Measurements from ENCODE around the gene AKAP6.

Gene AKAP6

GRCh38 chr14:32709027-32709426 is 379.9 kb downstream of the AKAP6 start:
- DNase-seq (ENCODE audit: low read depth) = no peak

GRCh38 chr14:32710231-32710671 is 381.2 kb downstream of the AKAP6 start:
- no peak for DNase-seq (ENCODE audit: low read depth)

GRCh38 chr14:32710731-32711680 is 381.9 kb downstream of the AKAP6 start:
- DNase-seq (ENCODE audit: low read depth) = no peak

- no peak for DNase-seq (ENCODE audit: low read depth)
Observed at GRCh38 chr14:32713856-32714255, 384.8 kb downstream of the AKAP6 start.

GRCh38 chr14:32719601-32720000 is 390.5 kb downstream of the AKAP6 start:
- no peak for DNase-seq (ENCODE audit: low read depth)

- no peak for DNase-seq (ENCODE audit: low read depth)
Observed at GRCh38 chr14:32720927-32721326, 391.8 kb downstream of the AKAP6 start.

- DNase-seq (ENCODE audit: low read depth) = no peak
Observed at GRCh38 chr14:32722631-32723183, 393.6 kb downstream of the AKAP6 start.

GRCh38 chr14:32724867-32725471 is 395.9 kb downstream of the AKAP6 start:
- DNase-seq (ENCODE audit: low read depth) = no peak

GRCh38 chr14:32726516-32726915 is 397.4 kb downstream of the AKAP6 start:
- DNase-seq (ENCODE audit: low read depth) = no peak

- no peak for DNase-seq (ENCODE audit: low read depth)
Observed at GRCh38 chr14:32727832-32728231, 398.7 kb downstream of the AKAP6 start.

- no peak for DNase-seq (ENCODE audit: low read depth)
Observed at GRCh38 chr14:32728526-32728925, 399.4 kb downstream of the AKAP6 start.

- no peak for DNase-seq (ENCODE audit: low read depth)
Observed at GRCh38 chr14:32728976-32729375, 399.9 kb downstream of the AKAP6 start.

GRCh38 chr14:32731249-32731648 is 402.2 kb downstream of the AKAP6 start:
- DNase-seq (ENCODE audit: low read depth) = no peak

- DNase-seq (ENCODE audit: low read depth) = no peak
Observed at GRCh38 chr14:32733015-32733414, 403.9 kb downstream of the AKAP6 start.

GRCh38 chr14:32734261-32734660 is 405.2 kb downstream of the AKAP6 start:
- DNase-seq (ENCODE audit: low read depth) = no peak

GRCh38 chr14:32737621-32738020 is 408.5 kb downstream of the AKAP6 start:
- no peak for DNase-seq (ENCODE audit: low read depth)

GRCh38 chr14:32738206-32738871 is 409.2 kb downstream of the AKAP6 start:
- no peak for DNase-seq (ENCODE audit: low read depth)

GRCh38 chr14:32744811-32745445 is 415.8 kb downstream of the AKAP6 start:
- DNase-seq (ENCODE audit: low read depth) = no peak

GRCh38 chr14:32754209-32754608 is 425.1 kb downstream of the AKAP6 start:
- DNase-seq (ENCODE audit: low read depth) = no peak

- DNase-seq (ENCODE audit: low read depth) = no peak
Observed at GRCh38 chr14:32756173-32756572, 427.1 kb downstream of the AKAP6 start.

GRCh38 chr14:32756775-32757174 is 427.7 kb downstream of the AKAP6 start:
- no peak for DNase-seq (ENCODE audit: low read depth)

GRCh38 chr14:32757568-32757967 is 428.5 kb downstream of the AKAP6 start:
- no peak for DNase-seq (ENCODE audit: low read depth)
